Measurements from ENCODE around the gene ARAP1.

ARAP1 gene

DNA sequence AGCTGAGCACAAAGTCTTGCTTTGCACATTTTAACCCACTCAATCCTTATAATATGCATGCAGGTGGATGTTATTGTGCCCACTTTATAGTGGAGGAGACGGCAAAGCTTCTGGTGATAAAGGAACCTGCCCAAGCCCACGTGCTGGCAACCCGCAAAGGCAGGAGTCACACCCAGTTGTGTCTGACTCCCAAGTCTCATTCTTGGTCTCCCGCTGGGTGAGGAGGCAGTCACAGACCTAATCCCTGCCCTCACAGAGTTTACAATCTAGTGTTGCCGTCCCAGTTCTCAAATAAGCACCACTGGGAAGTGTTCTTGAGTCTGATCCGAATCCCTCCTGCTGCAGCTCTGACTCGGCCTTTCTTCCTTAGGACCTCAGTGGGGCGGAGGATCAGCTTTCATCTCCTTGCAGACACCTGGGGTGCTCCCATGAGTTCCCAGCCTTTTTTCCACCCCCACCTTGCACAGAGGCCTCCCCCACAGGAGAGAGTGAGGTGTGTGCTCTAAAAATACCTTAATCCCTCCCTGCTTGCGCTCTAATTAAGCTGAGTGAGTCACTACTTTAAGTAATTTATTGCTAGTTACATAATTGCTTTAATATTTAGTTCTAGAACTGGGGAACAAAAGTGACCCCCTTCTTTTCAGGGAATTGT, 93.1 kb downstream of the ARAP1 start:
- Histone ChIP-seq H3K4me3 (replicated peaks; ENCODE audit: low read depth, low read length) (no peak overlapping the region), H3K27me3 (replicated peaks; ENCODE audit: control insufficient read depth, insufficient read depth, low read length) (no peaks in the 10 kb centered on the region; the same call in none of the 2 replicates), H3K36me3 (ENCODE audit: control insufficient read depth, insufficient read depth, low read length) (no peaks in the 10 kb centered on the region)
- TF ChIP-seq CTCF (IDR thresholded peaks at IDR 0.05; ENCODE audit: insufficient read depth, low read length, poor library complexity, severe bottlenecking), result no peak
- no peak for DNase-seq (ENCODE audit: extremely low read depth, insufficient read length)

GRCh38 chr11:72657411-72658100, 94.7 kb downstream of the ARAP1 start:
- Histone ChIP-seq H3K36me3 (ENCODE audit: control insufficient read depth, insufficient read depth, low read length) (no peaks in the 10 kb centered on the region), H3K27me3 (replicated peaks; ENCODE audit: control insufficient read depth, insufficient read depth, low read length) (no peaks in the 10 kb centered on the region; the same call in none of the 2 replicates), H3K4me3 (replicated peaks; ENCODE audit: low read depth, low read length) (no peak overlapping the region)
- no peak for DNase-seq (ENCODE audit: extremely low read depth, insufficient read length)
- no peak for TF ChIP-seq CTCF (IDR thresholded peaks at IDR 0.05; ENCODE audit: insufficient read depth, low read length, poor library complexity, severe bottlenecking)

DNA sequence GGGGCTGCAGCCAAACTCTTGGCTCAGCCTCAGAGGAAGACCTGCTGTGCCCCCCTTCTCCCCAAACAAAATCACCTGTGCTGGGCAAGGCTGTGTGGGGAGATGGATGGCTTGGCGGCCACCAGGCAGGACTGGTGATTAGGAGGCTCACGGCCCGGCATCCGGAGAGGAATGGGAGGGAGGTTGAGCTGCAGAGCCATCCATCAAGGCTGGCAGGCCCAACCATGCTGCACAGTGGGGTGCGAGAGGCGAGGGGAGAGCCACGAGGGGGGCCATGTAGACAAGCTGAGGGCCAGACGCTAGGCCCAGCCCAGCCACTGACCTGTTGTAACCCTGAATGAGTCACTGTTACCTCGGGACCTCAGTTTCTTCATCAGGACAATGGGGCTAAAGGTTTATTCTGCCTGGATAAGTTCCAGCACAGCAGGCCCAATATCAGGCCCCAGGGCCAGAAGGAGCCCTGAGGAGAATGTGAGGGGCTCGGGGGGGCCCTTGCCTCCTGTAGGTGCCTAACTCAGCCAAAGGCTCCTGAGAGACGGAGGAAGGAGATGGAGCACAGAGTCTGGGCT, 96.2 kb downstream of the ARAP1 start:
- no peak for DNase-seq (ENCODE audit: extremely low read depth, insufficient read length)
- Histone ChIP-seq H3K4me3 (replicated peaks; ENCODE audit: low read depth, low read length) (no peak overlapping the region), H3K27me3 (replicated peaks; ENCODE audit: control insufficient read depth, insufficient read depth, low read length) (no peaks in the 10 kb centered on the region; the same call in none of the 2 replicates), H3K36me3 (ENCODE audit: control insufficient read depth, insufficient read depth, low read length) (no peaks in the 10 kb centered on the region)
- no peak for TF ChIP-seq CTCF (IDR thresholded peaks at IDR 0.05; ENCODE audit: insufficient read depth, low read length, poor library complexity, severe bottlenecking)

DNA sequence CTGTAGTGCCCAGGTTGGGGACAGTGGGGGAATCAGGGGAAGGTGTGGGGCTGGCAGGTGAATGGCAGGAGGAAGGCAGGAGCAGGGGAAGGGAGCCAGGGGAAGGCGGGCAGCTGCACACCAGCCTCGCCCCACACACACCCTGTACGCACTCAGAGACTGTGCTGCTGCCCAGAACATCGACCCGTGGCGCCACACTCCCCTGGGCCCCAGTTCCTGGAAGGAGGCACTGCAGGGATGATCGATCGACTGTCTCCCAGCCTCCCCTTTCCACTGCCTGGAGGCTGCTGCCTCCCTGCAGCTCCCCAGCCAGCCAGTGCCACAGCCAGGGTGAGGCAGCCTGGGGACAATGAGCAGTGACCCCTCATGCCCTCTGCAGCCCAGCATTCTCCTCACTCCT, 97.2 kb downstream of the ARAP1 start:
- no peak overlapping the region for H3K4me3 ChIP-seq (replicated peaks; ENCODE audit: low read depth, low read length)
- no peaks in the 10 kb centered on the region; the same call in none of the 2 replicates for H3K27me3 ChIP-seq (replicated peaks; ENCODE audit: control insufficient read depth, insufficient read depth, low read length)
- TF ChIP-seq CTCF (IDR thresholded peaks at IDR 0.05; ENCODE audit: insufficient read depth, low read length, poor library complexity, severe bottlenecking), result no peak
- H3K36me3 ChIP-seq (ENCODE audit: control insufficient read depth, insufficient read depth, low read length), result no peaks in the 10 kb centered on the region
- no peak for DNase-seq (ENCODE audit: extremely low read depth, insufficient read length)

DNA sequence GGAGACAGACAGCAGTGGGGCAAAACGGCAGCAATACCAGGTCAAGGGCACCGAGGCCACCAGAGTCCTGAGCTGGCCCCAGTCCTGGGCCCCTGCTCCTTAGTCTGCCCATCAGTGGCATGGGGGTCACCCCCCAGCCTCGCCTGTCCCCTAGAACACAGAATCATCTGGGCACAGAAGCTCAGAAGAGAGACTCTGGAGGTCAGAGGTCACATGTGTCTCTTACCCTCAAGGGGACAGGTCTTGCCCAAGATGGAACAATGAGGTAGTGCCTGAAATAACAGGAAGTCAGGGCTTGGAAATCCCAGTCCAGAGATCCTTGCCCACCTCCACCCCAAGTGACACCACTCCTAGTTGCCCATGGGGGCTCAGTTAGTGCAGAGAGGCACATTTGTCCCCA, 98.6 kb downstream of the ARAP1 start:
- H3K27me3 ChIP-seq (replicated peaks; ENCODE audit: control insufficient read depth, insufficient read depth, low read length), result no peaks in the 10 kb centered on the region; the same call in 1 of the 2 replicates

More for the DNA sequence above, 98.6 kb downstream of the ARAP1 start:
- H3K4me3 ChIP-seq (replicated peaks; ENCODE audit: low read depth, low read length), result no peak overlapping the region
- H3K36me3 ChIP-seq (ENCODE audit: control insufficient read depth, insufficient read depth, low read length), result no peaks in the 10 kb centered on the region
- TF ChIP-seq CTCF (IDR thresholded peaks at IDR 0.05; ENCODE audit: insufficient read depth, low read length, poor library complexity, severe bottlenecking), result no peak
- no peak for DNase-seq (ENCODE audit: extremely low read depth, insufficient read length)

Measured in GM06990 (cell line).